ENCODE results near the gene PITPNC1. TPM values are rescaled to one million over a fixed set of nuclear protein-coding genes. Genes with fewer than 3 reads are reported as not detected.
A peak's percentile ranks its signal among the peaks of the same experiment; 100 is the strongest.
"Not testable (repeated sequence)": the region's sequence is repeated elsewhere in the genome, so short reads cannot be mapped to it uniquely, and the experiment has no call there.

Gene PITPNC1
- total RNA-seq, 1 experiment from 2014 or later, result 23.1 TPM

GRCh38 chr17:67425571-67426160 lies 48.6 kb downstream of the PITPNC1 start:
- CTCF ChIA-PET, result no interaction called here
- Histone ChIP-seq H3K27me3 (ENCODE audit: low read length) (no peaks in the 10 kb centered on the region), H3K9me2 (replicated peaks; ENCODE audit: low read length) (no peaks in the 10 kb centered on the region), H3K4me3 (ENCODE audit: low read length) (no peak overlapping the region), H3K4me2 (ENCODE audit: low read length) (no peak overlapping the region), H3K36me3 (ENCODE audit: low read depth, low read length) (no peaks in the 10 kb centered on the region), H3K9ac (ENCODE audit: low read length) (no peak overlapping the region), H3F3A (ENCODE audit: low read length, unreplicated experiment) (no peaks in the 10 kb centered on the region), H3K4me1 (ENCODE audit: insufficient read depth, low read length) (peaks cover 26% of the 10 kb centered on the region), H2AFZ (ENCODE audit: low read length) (no peak overlapping the region), H3K79me2 (ENCODE audit: low read length) (peaks cover 9% of the 10 kb centered on the region), H3K9me3 (ENCODE audit: low read length) (no peaks in the 10 kb centered on the region), H3K27ac (ENCODE audit: low read length) (no peak overlapping the region), H4K20me1 (ENCODE audit: low read length) (no peaks in the 10 kb centered on the region)
- POLR2A ChIA-PET (ENCODE audit: unreplicated experiment), result no interaction called here
- intact Hi-C loops (cut with micrococcal nuclease), result no loop called here
- TF ChIP-seq CTCF (conservative IDR thresholded peaks at IDR 0.05; ENCODE audit: low read depth, low read length) (no peak), EZH2phosphoT487 (IDR thresholded peaks at IDR 0.05; ENCODE audit: borderline replicate concordance, low read length) (no peak), EZH2 (IDR thresholded peaks at IDR 0.05; ENCODE audit: low read length, unreplicated experiment) (no peak)
- no peak for ATAC-seq
- BruUV-seq (replicated peaks), result no TSS peak
- DNase-seq, result no peak

- H3K79me2 ChIP-seq (ENCODE audit: low read length), result peaks cover 9% of the 10 kb centered on the region
- no peaks in the 10 kb centered on the region for H3K27me3 ChIP-seq (ENCODE audit: low read length)
- H4K20me1 ChIP-seq (ENCODE audit: low read length), result no peaks in the 10 kb centered on the region
- H3K27ac ChIP-seq (ENCODE audit: low read length), result no peak overlapping the region
- H3K9ac ChIP-seq (ENCODE audit: low read length), result no peak overlapping the region
- peaks cover 21% of the 10 kb centered on the region for H3K4me1 ChIP-seq (ENCODE audit: insufficient read depth, low read length)
- no peak overlapping the region for H3K4me2 ChIP-seq (ENCODE audit: low read length)
- no peaks in the 10 kb centered on the region for H3K9me2 ChIP-seq (replicated peaks; ENCODE audit: low read length)
- ChIA-PET POLR2A (ENCODE audit: unreplicated experiment) (no interaction called here), CTCF (no interaction called here)
- no peaks in the 10 kb centered on the region for H3K9me3 ChIP-seq (ENCODE audit: low read length)
- H3K36me3 ChIP-seq (ENCODE audit: low read depth, low read length), result no peaks in the 10 kb centered on the region
- intact Hi-C loops (cut with micrococcal nuclease), result no loop called here
- TF ChIP-seq EZH2phosphoT487 (IDR thresholded peaks at IDR 0.05; ENCODE audit: borderline replicate concordance, low read length) (no peak), CTCF (conservative IDR thresholded peaks at IDR 0.05; ENCODE audit: low read depth, low read length) (no peak), EZH2 (IDR thresholded peaks at IDR 0.05; ENCODE audit: low read length, unreplicated experiment) (no peak)
- no peak overlapping the region for H3K4me3 ChIP-seq (ENCODE audit: low read length)
- H2AFZ ChIP-seq (ENCODE audit: low read length), result no peak overlapping the region
- DNase-seq (no peak), ATAC-seq (no peak)
- H3F3A ChIP-seq (ENCODE audit: low read length, unreplicated experiment), result no peaks in the 10 kb centered on the region
- no TSS peak for BruUV-seq (replicated peaks)
Measured at GRCh38 chr17:67427424-67427823, 50.3 kb downstream of the PITPNC1 start.

GRCh38 chr17:67430515-67430914 lies 53.4 kb downstream of the PITPNC1 start:
- intact Hi-C loops (cut with micrococcal nuclease); CTCF ChIA-PET; H3F3A ChIP-seq (ENCODE audit: low read length, unreplicated experiment); H4K20me1 ChIP-seq (ENCODE audit: low read length); H3K79me2 ChIP-seq (ENCODE audit: low read length); H3K4me1 ChIP-seq (ENCODE audit: insufficient read depth, low read length); H3K4me2 ChIP-seq (ENCODE audit: low read length); POLR2A ChIA-PET (ENCODE audit: unreplicated experiment); H3K27me3 ChIP-seq (ENCODE audit: low read length); DNase-seq; H3K36me3 ChIP-seq (ENCODE audit: low read depth, low read length); H3K4me3 ChIP-seq (ENCODE audit: low read length); H3K9me3 ChIP-seq (ENCODE audit: low read length); ATAC-seq; BruUV-seq (replicated peaks); H2AFZ ChIP-seq (ENCODE audit: low read length); H3K9ac ChIP-seq (ENCODE audit: low read length); H3K9me2 ChIP-seq (replicated peaks; ENCODE audit: low read length): not testable (repeated sequence)
- H3K27ac ChIP-seq (ENCODE audit: low read length), result 0 out of 2 replicates have a peak overlapping the region, but pooled peaks have one; percentile 53

All from PC-3 (cell line).